GM12891 (cell line): ENCODE results near the gene PRDM16.

Experiments used
- PAX5 ChIP-seq: IDR thresholded peaks from 2 replicates; pipeline ENCODE4 v1.6.1; 2011; ENCODE audit warnings: low read length, moderate library complexity, mild to moderate bottlenecking; ENCODE audit not compliant: insufficient read depth, severe bottlenecking
- POLR2A ChIP-seq: IDR thresholded peaks from 2 replicates; pipeline ENCODE4 v1.6.1; 2011; ENCODE audit warnings: low read depth, low read length, control low read depth
- POLR2AphosphoS5 ChIP-seq: IDR thresholded peaks from 2 replicates; pipeline ENCODE4 v1.6.1; 2011; ENCODE audit warnings: low read depth, low read length, control low read depth
- POU2F2 ChIP-seq: IDR thresholded peaks from 2 replicates; pipeline ENCODE4 v1.6.1; 2011; ENCODE audit warnings: low read depth, mild to moderate bottlenecking, control low read depth, low read length, moderate library complexity
- SPI1 ChIP-seq: IDR thresholded peaks from 2 replicates; pipeline ENCODE4 v1.6.1; 2011; ENCODE audit warnings: low read depth, low read length, control low read depth
- TAF1 ChIP-seq: IDR thresholded peaks from 2 replicates; pipeline ENCODE4 v1.6.1; 2011; ENCODE audit warnings: low read depth, low read length, control low read depth

DNA sequence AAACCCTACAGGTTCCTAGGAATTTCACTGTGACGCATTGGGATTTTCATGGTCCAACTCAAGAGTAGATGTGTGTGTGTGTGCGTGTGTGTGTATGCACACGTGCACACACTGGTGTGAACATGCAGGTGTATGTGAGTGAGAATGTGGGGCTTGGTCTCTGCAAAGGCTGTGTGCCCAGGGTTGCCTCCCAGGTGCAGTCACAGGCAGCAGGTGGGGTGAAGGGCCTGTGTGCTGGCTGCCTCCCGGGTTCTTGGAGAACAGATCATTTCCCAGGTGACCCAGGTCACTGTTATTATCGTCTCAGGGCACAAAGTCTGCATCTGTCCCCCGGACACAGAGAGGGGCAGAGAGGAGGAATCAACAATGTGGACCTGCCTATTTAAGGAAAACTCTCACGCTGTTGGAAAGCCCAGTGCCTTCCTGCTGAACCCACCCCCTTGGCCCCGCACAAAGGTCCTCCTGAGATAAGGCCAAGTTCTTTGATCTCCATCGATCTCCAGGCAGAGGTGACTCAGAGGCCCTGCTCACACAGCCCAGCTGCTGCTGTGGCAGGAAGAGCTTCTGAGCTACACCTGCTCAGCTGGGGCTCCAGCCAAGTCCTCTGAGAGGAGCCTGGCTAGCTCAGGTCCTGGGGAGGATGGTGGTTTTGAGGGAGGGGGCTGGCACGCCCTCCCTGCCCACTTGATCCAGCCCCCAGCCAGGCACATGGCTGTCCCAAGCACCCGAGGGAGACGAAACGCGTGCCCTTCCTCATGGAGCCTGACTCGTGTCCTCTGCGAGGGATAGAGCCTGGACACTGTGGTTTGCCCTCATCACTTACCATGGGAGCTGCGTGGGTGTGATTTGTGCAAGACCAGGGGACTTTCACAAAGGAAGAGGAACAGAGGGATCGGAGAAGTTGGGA, 251.5 kb downstream of the PRDM16 start:
- TF ChIP-seq POLR2A (no peak), POLR2AphosphoS5 (no peak), TAF1 (no peak), PAX5 (no peak), SPI1 (no peak), POU2F2 (no peak)
